DOHH2 (cell line): Measurements from ENCODE around the gene DTX3L.

Source experiments
- EZH2phosphoT487 ChIP-seq: fragments of 200-600 bp; sonication (generic); IDR thresholded peaks from 2 replicates; pipeline ENCODE4 v1.6.1; 2017; ENCODE audit warnings: borderline replicate concordance, mild to moderate bottlenecking, antibody characterized with exemption, low read length, moderate library complexity, mixed read lengths
- TF ChIP-seq, protein P1 (sequence below): fragments of 200-600 bp; sonication (generic); IDR thresholded peaks from one replicate; pipeline ENCODE4 v1.5.1; 2014; ENCODE audit warnings: antibody characterized with exemption, mild to moderate bottlenecking, low read depth, low read length; ENCODE audit not compliant: poor library complexity, severe bottlenecking

DNA sequence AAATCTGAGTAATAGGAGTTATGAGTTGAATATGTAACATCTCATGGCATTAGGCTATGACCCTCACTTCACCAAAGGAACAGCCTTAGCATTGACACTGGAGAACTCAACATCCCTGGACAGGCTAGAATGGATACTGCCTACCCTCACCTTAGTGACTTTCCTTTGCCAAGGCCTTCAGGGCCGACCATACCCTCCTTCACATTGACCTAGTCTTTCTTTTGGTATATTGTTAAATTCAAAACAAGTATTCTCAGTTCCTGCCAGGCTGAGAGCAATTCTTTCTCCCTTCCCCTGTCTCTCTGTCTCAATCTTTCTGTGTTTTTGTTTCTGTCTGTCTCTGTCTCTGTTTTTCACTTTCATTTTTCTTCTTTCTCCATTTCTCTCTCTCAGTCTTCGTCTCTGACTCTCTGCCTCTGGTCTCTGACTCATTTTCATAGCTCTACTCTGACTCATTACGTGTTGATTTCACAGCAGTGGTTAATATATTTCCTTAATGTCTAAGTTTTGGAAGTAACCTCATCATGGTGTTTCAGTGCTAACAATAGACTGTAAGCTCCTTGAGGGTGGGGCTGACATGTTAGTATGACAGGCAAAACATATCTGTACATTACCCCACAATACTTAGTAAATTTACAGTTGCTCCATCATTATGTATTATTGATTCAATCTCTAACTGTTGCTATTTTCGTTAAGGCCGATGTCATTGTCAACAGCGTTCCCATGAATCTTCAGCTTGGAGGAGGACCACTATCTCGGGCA, 45.8 kb downstream of the DTX3L start:
- TF ChIP-seq, protein P1, sequence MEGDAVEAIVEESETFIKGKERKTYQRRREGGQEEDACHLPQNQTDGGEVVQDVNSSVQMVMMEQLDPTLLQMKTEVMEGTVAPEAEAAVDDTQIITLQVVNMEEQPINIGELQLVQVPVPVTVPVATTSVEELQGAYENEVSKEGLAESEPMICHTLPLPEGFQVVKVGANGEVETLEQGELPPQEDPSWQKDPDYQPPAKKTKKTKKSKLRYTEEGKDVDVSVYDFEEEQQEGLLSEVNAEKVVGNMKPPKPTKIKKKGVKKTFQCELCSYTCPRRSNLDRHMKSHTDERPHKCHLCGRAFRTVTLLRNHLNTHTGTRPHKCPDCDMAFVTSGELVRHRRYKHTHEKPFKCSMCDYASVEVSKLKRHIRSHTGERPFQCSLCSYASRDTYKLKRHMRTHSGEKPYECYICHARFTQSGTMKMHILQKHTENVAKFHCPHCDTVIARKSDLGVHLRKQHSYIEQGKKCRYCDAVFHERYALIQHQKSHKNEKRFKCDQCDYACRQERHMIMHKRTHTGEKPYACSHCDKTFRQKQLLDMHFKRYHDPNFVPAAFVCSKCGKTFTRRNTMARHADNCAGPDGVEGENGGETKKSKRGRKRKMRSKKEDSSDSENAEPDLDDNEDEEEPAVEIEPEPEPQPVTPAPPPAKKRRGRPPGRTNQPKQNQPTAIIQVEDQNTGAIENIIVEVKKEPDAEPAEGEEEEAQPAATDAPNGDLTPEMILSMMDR, result no peak
- TF ChIP-seq EZH2phosphoT487, result no peak
